IMR-90 (cell line): Measurements from ENCODE around the gene STAG1. TPM values are rescaled to one million over a fixed set of nuclear protein-coding genes. Genes with fewer than 3 reads are reported as not detected.

Experiments
- ATAC-seq: fragments of 200-7000 bp; cut with Tn5 transposase; 2 replicates; pipeline ENCODE4 v1.9.1; 2020; ENCODE audit warnings: low read depth, mild to moderate bottlenecking, moderate library complexity
- BruUV-seq: library from RNA; stranded (reverse); fragments of 400-500 nt; replicated peaks from 2 replicates; lab custom pipeline; 2021; lab: Mats Ljungman, UMichigan
- CTCF ChIA-PET: fragments of 300-600 bp; formaldehyde crosslinking; extraction: SDS; loops from one replicate; lab custom pipeline; 2021; ENCODE audit warnings: antibody characterized with exemption; lab: Yijun Ruan, JAX
- POLR2A ChIA-PET: fragments of 300-600 bp; sonication (Branson Sonifier 250); formaldehyde crosslinking; loops from one replicate; lab custom pipeline; 2022; ENCODE audit warnings: antibody characterized with exemption; ENCODE audit not compliant: unreplicated experiment; lab: Charles Lee
- DNase-seq: peaks from one replicate; pipeline ENCODE4 v3.0.0; 2013
- H2AFZ ChIP-seq: replicated peaks from 2 replicates; pipeline ENCODE3; 2013; ENCODE audit warnings: low read length, mild to moderate bottlenecking; ENCODE audit not compliant: poor library complexity
- H2AK5ac ChIP-seq: 2 replicates; pipeline ENCODE4 v1.6.1; 2013; ENCODE audit warnings: low read depth, low read length, inconsistent platforms
- H2AK9ac ChIP-seq: replicated peaks from 2 replicates; pipeline ENCODE3; 2013; ENCODE audit warnings: mild to moderate bottlenecking, low read depth, low read length, moderate library complexity; ENCODE audit not compliant: poor library complexity
- H2BK120ac ChIP-seq: 2 replicates; pipeline ENCODE4 v1.6.1; 2013; ENCODE audit warnings: low read depth, low read length, inconsistent platforms
- H2BK15ac ChIP-seq: 3 replicates; pipeline ENCODE4 v1.6.1; 2013; ENCODE audit warnings: low read depth, low read length, inconsistent platforms
- H2BK20ac ChIP-seq: 2 replicates; pipeline ENCODE4 v1.6.1; 2013; ENCODE audit warnings: low read depth, mild to moderate bottlenecking, inconsistent platforms, low read length, moderate library complexity
- H2BK5ac ChIP-seq: 2 replicates; pipeline ENCODE4 v1.6.1; 2013; ENCODE audit warnings: mild to moderate bottlenecking, low read depth, low read length, inconsistent platforms; ENCODE audit not compliant: poor library complexity, severe bottlenecking
- H3K14ac ChIP-seq: replicated peaks from 2 replicates; pipeline ENCODE4 v1.6.1; 2013; ENCODE audit warnings: low read depth, low read length, inconsistent platforms
- H3K18ac ChIP-seq: 2 replicates; pipeline ENCODE4 v1.6.1; 2013; ENCODE audit warnings: low read depth, low read length, control low read depth
- H3K23ac ChIP-seq: 2 replicates; pipeline ENCODE4 v1.6.1; 2013; ENCODE audit warnings: low read depth, low read length, inconsistent platforms
- H3K27ac ChIP-seq: 2 replicates; pipeline ENCODE4 v1.5.1; 2013; ENCODE audit warnings: mild to moderate bottlenecking, control low read depth, low read length; ENCODE audit not compliant: insufficient read depth
- H3K27me3 ChIP-seq: 2 replicates; pipeline ENCODE4 v1.6.1; 2013; ENCODE audit warnings: low read length; ENCODE audit not compliant: control insufficient read depth, insufficient read depth
- H3K36me3 ChIP-seq: 2 replicates; pipeline ENCODE4 v1.6.1; 2013; ENCODE audit warnings: low read length, mixed read lengths; ENCODE audit not compliant: control insufficient read depth, insufficient read depth
- H3K4ac ChIP-seq: 2 replicates; pipeline ENCODE4 v1.6.1; 2013; ENCODE audit warnings: low read depth, low read length, inconsistent platforms
- H3K4me1 ChIP-seq: 2 replicates; pipeline ENCODE4 v1.6.1; 2013; ENCODE audit warnings: low read length, mixed read lengths; ENCODE audit not compliant: control insufficient read depth, insufficient read depth
- H3K4me2 ChIP-seq: 2 replicates; pipeline ENCODE4 v1.6.1; 2013; ENCODE audit warnings: low read depth, mild to moderate bottlenecking, control low read depth, low read length, moderate library complexity
- H3K4me3 ChIP-seq: 2 replicates; pipeline ENCODE4 v1.5.1; 2013; ENCODE audit warnings: low read depth, mild to moderate bottlenecking, control low read depth, low read length, moderate library complexity; ENCODE audit not compliant: insufficient read depth
- H3K56ac ChIP-seq: 2 replicates; pipeline ENCODE4 v1.6.1; 2013; ENCODE audit warnings: low read length, inconsistent platforms; ENCODE audit not compliant: insufficient read depth; ENCODE audit errors: extremely low read depth
- H3K79me1 ChIP-seq, 2 experiments: 2 replicates each; pipeline ENCODE4 v1.6.1; 2013; ENCODE audit warnings: low read length in 2 of 2, inconsistent platforms in 1 of 2, low read depth in 1 of 2
- H3K9ac ChIP-seq: 2 replicates; pipeline ENCODE4 v1.6.1; 2013; ENCODE audit warnings: low read depth, low read length, control low read depth
- H3K9me1 ChIP-seq: 2 replicates; pipeline ENCODE4 v1.6.1; 2013; ENCODE audit warnings: low read length, inconsistent platforms; ENCODE audit not compliant: insufficient read depth
- H3K9me3 ChIP-seq: 2 replicates; pipeline ENCODE4 v1.6.1; 2013; ENCODE audit warnings: low read length; ENCODE audit not compliant: control insufficient read depth, insufficient read depth
- H4K20me1 ChIP-seq: 2 replicates; pipeline ENCODE4 v1.6.1; 2013; ENCODE audit warnings: low read length, inconsistent platforms; ENCODE audit not compliant: insufficient read depth
- H4K5ac ChIP-seq: 2 replicates; pipeline ENCODE4 v1.6.1; 2013; ENCODE audit warnings: mild to moderate bottlenecking, low read depth, low read length, control low read depth
- H4K8ac ChIP-seq, 2 experiments: 2 replicates each; pipeline ENCODE4 v1.6.1; 2013; ENCODE audit warnings: low read depth in 2 of 2, low read length in 2 of 2, control low read depth in 1 of 2, inconsistent platforms in 1 of 2
- H4K91ac ChIP-seq: 2 replicates; pipeline ENCODE4 v1.6.1; 2013; ENCODE audit warnings: low read depth, low read length, inconsistent platforms; ENCODE audit not compliant: insufficient read depth
- BHLHE40 ChIP-seq: fragments of 150-350 bp; IDR thresholded peaks from 2 replicates; pipeline ENCODE4 v1.6.1; 2016; ENCODE audit warnings: mild to moderate bottlenecking, low read depth, low read length
- CEBPB ChIP-seq: IDR thresholded peaks from 2 replicates; pipeline ENCODE4 v1.6.1; 2012; ENCODE audit warnings: low read depth, low read length, improper control_type of control experiment
- CHD1 ChIP-seq: IDR thresholded peaks from 2 replicates; pipeline ENCODE4 v1.6.1; 2012; ENCODE audit warnings: low read depth, low read length, improper control_type of control experiment
- CTCF ChIP-seq: conservative IDR thresholded peaks from 2 replicates; pipeline ENCODE4 v1.5.1; 2012; ENCODE audit warnings: mild to moderate bottlenecking, low read depth, low read length, improper control_type of control experiment
- ELK1 ChIP-seq: fragments of 150-350 bp; IDR thresholded peaks from 2 replicates; pipeline ENCODE4 v1.6.1; 2016; ENCODE audit warnings: low read depth, mild to moderate bottlenecking, low read length, moderate library complexity, borderline replicate concordance
- FOS ChIP-seq: fragments of 150-350 bp; IDR thresholded peaks from 2 replicates; pipeline ENCODE4 v1.6.1; 2016; ENCODE audit warnings: low read depth, low read length
- MAFK ChIP-seq: IDR thresholded peaks from 2 replicates; pipeline ENCODE4 v1.6.1; 2012; ENCODE audit warnings: low read depth, low read length, improper control_type of control experiment
- MAZ ChIP-seq: IDR thresholded peaks from 2 replicates; pipeline ENCODE4 v1.6.1; 2012; ENCODE audit warnings: low read depth, mild to moderate bottlenecking, low read length, improper control_type of control experiment, moderate library complexity, borderline replicate concordance
- MXI1 ChIP-seq: IDR thresholded peaks from 2 replicates; pipeline ENCODE4 v1.6.1; 2012; ENCODE audit warnings: low read depth, mild to moderate bottlenecking, low read length, moderate library complexity, borderline replicate concordance
- NFE2L2 ChIP-seq: fragments of 150-350 bp; IDR thresholded peaks from 2 replicates; pipeline ENCODE4 v1.6.1; 2016; ENCODE audit warnings: low read depth, mild to moderate bottlenecking, low read length
- POLR2A ChIP-seq: IDR thresholded peaks from 2 replicates; pipeline ENCODE4 v1.6.1; 2012; ENCODE audit warnings: mild to moderate bottlenecking, low read depth, low read length
- RAD21 ChIP-seq: IDR thresholded peaks from 2 replicates; pipeline ENCODE4 v1.6.1; 2012; ENCODE audit warnings: low read length, improper control_type of control experiment
- RCOR1 ChIP-seq: IDR thresholded peaks from 2 replicates; pipeline ENCODE4 v1.6.1; 2012; ENCODE audit warnings: mild to moderate bottlenecking, low read length, improper control_type of control experiment; ENCODE audit not compliant: insufficient replicate concordance
- SMC3 ChIP-seq: fragments of 150-350 bp; IDR thresholded peaks from 2 replicates; pipeline ENCODE4 v1.6.1; 2016; ENCODE audit warnings: low read depth, mild to moderate bottlenecking, antibody characterized with exemption, low read length, moderate library complexity
- dilution Hi-C: fragments of 300-500 bp; cut with HindIII; formaldehyde crosslinking; loops from one replicate; pipeline ENCODE4 v1.14.3; 2018; ENCODE audit warnings: low sequenced_read_pairs; ENCODE audit not compliant: unreplicated experiment
- in situ Hi-C: fragments of 300-500 bp; cut with MboI; formaldehyde crosslinking; loops from 3 replicates; pipeline ENCODE4 v1.14.3; 2019; ENCODE audit warnings: low sequenced_read_pairs, inconsistent platforms, mixed read lengths
- intact Hi-C: fragments of 100-400 bp; cut with micrococcal nuclease; formaldehyde crosslinking; loops from 2 replicates; pipeline ENCODE4 v1.10.0; 2022
- polyA plus RNA-seq, 3 experiments: library from polyadenylated mRNA; depleted of rRNA; stranded (reverse); fragments of >200 nt; gene quantifications; 2 replicates each; pipeline ENCODE4 v1.2.3, GENCODE V29; 2012; ENCODE audit warnings: low replicate concordance in 1 of 3
- total RNA-seq: library from RNA; depleted of rRNA; stranded (reverse); fragments of >200 nt; gene quantifications from 2 replicates; pipeline ENCODE4 v1.2.3, GENCODE V29; 2012
- TF ChIP-seq, protein P1 (sequence below): fragments of 150-350 bp; IDR thresholded peaks from 2 replicates; pipeline ENCODE4 v1.6.1; 2017; ENCODE audit warnings: mild to moderate bottlenecking, antibody characterized with exemption, low read length, low read depth

STAG1 gene
- total and polyA plus RNA-seq, 2 of the 4 experiments (the other 2 are of a cell fraction): 9.6 to 32.3 TPM

DNA sequence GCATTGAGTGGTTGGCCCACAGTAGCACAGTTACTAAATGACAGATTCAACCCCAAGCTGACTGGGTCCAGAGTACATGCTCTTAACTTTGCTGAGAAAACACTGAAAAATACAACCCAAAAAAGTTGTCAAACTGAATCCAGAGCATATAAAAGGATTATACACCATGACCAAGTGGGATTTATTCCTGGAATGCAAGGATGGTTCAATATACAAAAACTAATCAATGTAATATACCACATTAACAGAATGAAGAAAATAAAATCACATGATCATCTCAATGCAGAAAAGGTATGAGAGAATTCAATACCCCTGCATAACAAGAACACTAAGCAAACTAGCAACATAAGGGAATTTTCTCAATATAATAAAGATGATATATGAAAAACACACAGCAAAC lies 98.5 kb downstream of the STAG1 start:
- Histone ChIP-seq H3K9me1 (0 out of 2 replicates have a peak, but pooled peaks cover 4% of the 10 kb centered on the region), H2AK5ac (no peak overlapping the region), H3K56ac (no peak overlapping the region), H3K23ac (no peak overlapping the region), H2BK15ac (no peak overlapping the region), H3K4ac (no peak overlapping the region), H2BK120ac (no peak overlapping the region), H3K27me3 (no peaks in the 10 kb centered on the region), H3K4me3 (no peak overlapping the region), H3K36me3 (0 out of 2 replicates have a peak, but pooled peaks cover 1% of the 10 kb centered on the region), H3K9me3 (peaks cover 5% of the 10 kb centered on the region; the same call in 1 of the 2 replicates), H3K18ac (no peak overlapping the region), H4K5ac (no peak overlapping the region), H3K9ac (no peak overlapping the region), H3K14ac (no peak overlapping the region), H4K91ac (no peak overlapping the region), H2BK5ac (no peak overlapping the region), H3K4me2 (no peak overlapping the region), H4K20me1 (no peaks in the 10 kb centered on the region; the same call in 1 of the 2 replicates), H3K27ac (no peak overlapping the region), H2AFZ (no peak overlapping the region), H2AK9ac (no peak overlapping the region), H3K79me1 (peaks cover 24 to 49% of the 10 kb centered on the region in 2 experiments), H4K8ac (no peak overlapping the region), H2BK20ac (no peak overlapping the region), H3K4me1 (peaks cover 3% of the 10 kb centered on the region; the same call in 1 of the 2 replicates)
- CTCF ChIA-PET: interaction anchor here (1.0 kb wide), 1 partner anchor 262 kb away, joined by 3 read pairs; no protein-coding TSS in a partner anchor
- ATAC-seq: no peak
- intact Hi-C loops (no loop called here), in situ Hi-C loops (no loop called here), dilution Hi-C loops (no loop called here)
- BruUV-seq: no TSS peak
- DNase-seq: no peak
- TF ChIP-seq RAD21 (no peak), POLR2A (no peak), CTCF (no peak), BHLHE40 (no peak), CHD1 (no peak), MAFK (no peak), SMC3 (no peak), FOS (no peak), MXI1 (no peak), MAZ (no peak), NFE2L2 (no peak), RCOR1 (no peak), CEBPB (no peak), ELK1 (no peak)
- TF ChIP-seq, protein P1, sequence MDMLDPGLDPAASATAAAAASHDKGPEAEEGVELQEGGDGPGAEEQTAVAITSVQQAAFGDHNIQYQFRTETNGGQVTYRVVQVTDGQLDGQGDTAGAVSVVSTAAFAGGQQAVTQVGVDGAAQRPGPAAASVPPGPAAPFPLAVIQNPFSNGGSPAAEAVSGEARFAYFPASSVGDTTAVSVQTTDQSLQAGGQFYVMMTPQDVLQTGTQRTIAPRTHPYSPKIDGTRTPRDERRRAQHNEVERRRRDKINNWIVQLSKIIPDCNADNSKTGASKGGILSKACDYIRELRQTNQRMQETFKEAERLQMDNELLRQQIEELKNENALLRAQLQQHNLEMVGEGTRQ: no peak
- POLR2A ChIA-PET: no interaction called here
